NCI-H128 (cell line): ENCODE data around the gene CLCA2.
A peak's percentile ranks its signal among the peaks of the same experiment; 100 is the strongest.

ENCODE experiments used
- DNase-seq: peaks from one replicate; lab custom pipeline; 2025; ENCODE audit not compliant: unreplicated experiment; lab: John Stamatoyannopoulos, UW

Gene CLCA2

GRCh38 chr1:86423873-86424272 is at the start of gene CLCA2:
CLCA2 (plus strand) TSS chr1:86424171; CDS start chr1:86424248, 77 bp downstream.
- DNase-seq = no peak

GRCh38 chr1:86375688-86376087 is 48.3 kb upstream of the CLCA2 start:
- no peak for DNase-seq

- DNase-seq = no peak
Measured at GRCh38 chr1:86377341-86377740, 46.6 kb upstream of the CLCA2 start.

- DNase-seq = no peak
Measured at GRCh38 chr1:86378813-86379212, 45.2 kb upstream of the CLCA2 start.

GRCh38 chr1:86380257-86380861 is 43.6 kb upstream of the CLCA2 start:
- peak; percentile 5 for DNase-seq

- no peak for DNase-seq
Measured at GRCh38 chr1:86381223-86381622, 42.7 kb upstream of the CLCA2 start.

GRCh38 chr1:86382878-86383277 is 41.1 kb upstream of the CLCA2 start:
- DNase-seq = no peak

GRCh38 chr1:86387916-86388627 is 35.9 kb upstream of the CLCA2 start:
- no peak for DNase-seq

- no peak for DNase-seq
Measured at GRCh38 chr1:86388777-86389176, 35.2 kb upstream of the CLCA2 start.

GRCh38 chr1:86389307-86389706 is 34.7 kb upstream of the CLCA2 start:
- DNase-seq = no peak

GRCh38 chr1:86394416-86394815 is 29.6 kb upstream of the CLCA2 start:
- no peak for DNase-seq

- DNase-seq = peak; percentile 42
Measured at GRCh38 chr1:86395751-86396497, 28.0 kb upstream of the CLCA2 start, which contains the start of gene ODF2L. ODF2L (minus strand) TSS chr1:86396323; CDS start chr1:86387027, 9,296 bp downstream.

GRCh38 chr1:86396498-86396890 is 27.5 kb upstream of the CLCA2 start:
- DNase-seq = no peak

- DNase-seq = peak; percentile 87
Measured at GRCh38 chr1:86409416-86410021, 14.5 kb upstream of the CLCA2 start.

GRCh38 chr1:86410879-86411278 is 13.1 kb upstream of the CLCA2 start:
- no peak for DNase-seq

GRCh38 chr1:86416343-86416742 is 7.6 kb upstream of the CLCA2 start:
- no peak for DNase-seq

GRCh38 chr1:86419277-86419903 is 4.6 kb upstream of the CLCA2 start:
- no peak for DNase-seq

GRCh38 chr1:86421601-86422280 is 2.2 kb upstream of the CLCA2 start:
- no peak for DNase-seq

GRCh38 chr1:86423473-86423872 is 498 bp upstream of the CLCA2 start:
- no peak for DNase-seq

GRCh38 chr1:86429122-86429725 is 5.3 kb downstream of the CLCA2 start:
- DNase-seq = no peak
